WTC11 (cell line): ENCODE data around the gene FSTL4. TPM values are rescaled to one million over a fixed set of nuclear protein-coding genes. Genes with fewer than 3 reads are reported as not detected.

Experiments
- ATAC-seq: fragments of 200-7000 bp; cut with Tn5 transposase; 2 replicates; pipeline ENCODE4 v1.10.0; 2021; ENCODE audit warnings: mild to moderate bottlenecking, moderate library complexity
- CTCF ChIA-PET: fragments of 300-600 bp; sonication (Branson Sonifier 250); formaldehyde crosslinking; loops from one replicate; lab custom pipeline; 2021; ENCODE audit warnings: antibody characterized with exemption; lab: Charles Lee
- POLR2A ChIA-PET: fragments of 350-600 bp; sonication (Branson Sonifier 250); formaldehyde crosslinking; loops from one replicate; lab custom pipeline; 2021; ENCODE audit warnings: antibody characterized with exemption; lab: Charles Lee
- DNase-seq: peaks from one replicate; pipeline ENCODE4 v3.0.0; 2021; ENCODE audit warnings: low spot score
- H3K27ac Mint-ChIP-seq: 2 replicates; pipeline ENCODE4 v1.8.0; 2021; ENCODE audit warnings: mixed read lengths
- H3K27me3 Mint-ChIP-seq: 2 replicates; pipeline ENCODE4 v1.8.0; 2021; ENCODE audit warnings: low read depth, mild to moderate bottlenecking, moderate library complexity, mixed read lengths
- H3K36me3 Mint-ChIP-seq: 2 replicates; pipeline ENCODE4 v1.8.0; 2021; ENCODE audit warnings: mixed read lengths
- H3K4me1 Mint-ChIP-seq: 2 replicates; pipeline ENCODE4 v1.8.0; 2022; ENCODE audit warnings: mixed read lengths
- H3K4me3 Mint-ChIP-seq: 2 replicates; pipeline ENCODE4 v1.8.0; 2021; ENCODE audit warnings: mild to moderate bottlenecking, moderate library complexity, mixed read lengths
- H3K9me3 Mint-ChIP-seq: 2 replicates; pipeline ENCODE4 v1.8.0; 2021; ENCODE audit warnings: mixed read lengths
- ATF3 ChIP-seq: sonication (generic); formaldehyde crosslinking; conservative IDR thresholded peaks from 2 replicates; pipeline ENCODE4 v1.8.1; 2022; ENCODE audit warnings: mild to moderate bottlenecking, missing genetic modification reagents
- CREB1 ChIP-seq: sonication (generic); formaldehyde crosslinking; IDR thresholded peaks from 2 replicates; pipeline ENCODE4 v1.8.0; 2023; ENCODE audit warnings: mild to moderate bottlenecking, missing genetic modification reagents
- CREM ChIP-seq: sonication (generic); formaldehyde crosslinking; IDR thresholded peaks from 2 replicates; pipeline ENCODE4 v1.8.1; 2022; ENCODE audit warnings: mild to moderate bottlenecking, missing genetic modification reagents, moderate library complexity
- ELF4 ChIP-seq: sonication (generic); formaldehyde crosslinking; IDR thresholded peaks from 2 replicates; pipeline ENCODE4 v1.8.1; 2022; ENCODE audit warnings: low read depth, mild to moderate bottlenecking, moderate library complexity, missing genetic modification reagents
- FOXK1 ChIP-seq: sonication (generic); formaldehyde crosslinking; IDR thresholded peaks from 2 replicates; pipeline ENCODE4 v1.8.0; 2022; ENCODE audit warnings: mild to moderate bottlenecking, moderate library complexity, missing genetic modification reagents
- FOXP1 ChIP-seq: sonication (generic); formaldehyde crosslinking; IDR thresholded peaks from 2 replicates; pipeline ENCODE4 v1.8.0; 2022; ENCODE audit warnings: missing genetic modification reagents, mild to moderate bottlenecking, moderate library complexity, borderline replicate concordance
- GTF2I ChIP-seq: fragments of 250-450 bp; sonication (Bioruptor Pico); conservative IDR thresholded peaks from 2 replicates; pipeline ENCODE4 v1.4.0; 2021; ENCODE audit warnings: mild to moderate bottlenecking
- NFATC4 ChIP-seq: fragments of 250-450 bp; sonication (Bioruptor Pico); IDR thresholded peaks from 2 replicates; pipeline ENCODE4 v1.9.0; 2021; ENCODE audit warnings: mild to moderate bottlenecking
- NR3C1 ChIP-seq: sonication (generic); formaldehyde crosslinking; conservative IDR thresholded peaks from 2 replicates; pipeline ENCODE4 v1.8.1; 2023; ENCODE audit warnings: low read depth, mild to moderate bottlenecking, missing genetic modification reagents
- STAT6 ChIP-seq: sonication (generic); formaldehyde crosslinking; conservative IDR thresholded peaks from 2 replicates; pipeline ENCODE4 v1.8.1; 2023; ENCODE audit warnings: mild to moderate bottlenecking, low read depth, missing genetic modification reagents, moderate library complexity
- TEAD1 ChIP-seq: sonication (generic); formaldehyde crosslinking; IDR thresholded peaks from 2 replicates; pipeline ENCODE4 v1.8.0; 2022; ENCODE audit warnings: mild to moderate bottlenecking, missing genetic modification reagents
- TP53 ChIP-seq: sonication (generic); formaldehyde crosslinking; IDR thresholded peaks from 2 replicates; pipeline ENCODE4 v1.8.1; 2023; ENCODE audit warnings: mild to moderate bottlenecking, missing genetic modification reagents
- USF2 ChIP-seq: sonication (generic); formaldehyde crosslinking; IDR thresholded peaks from 2 replicates; pipeline ENCODE4 v1.8.1; 2023; ENCODE audit warnings: mild to moderate bottlenecking, missing genetic modification reagents, moderate library complexity
- ZNF232 ChIP-seq: sonication (generic); formaldehyde crosslinking; IDR thresholded peaks from 2 replicates; pipeline ENCODE4 v1.8.0; 2022; ENCODE audit warnings: mild to moderate bottlenecking, missing genetic modification reagents
- ZNF396 ChIP-seq: fragments of 250-450 bp; sonication (Bioruptor Pico); IDR thresholded peaks from 2 replicates; pipeline ENCODE4 v1.8.0; 2021; ENCODE audit warnings: mild to moderate bottlenecking, moderate library complexity, borderline replicate concordance
- ZNF512 ChIP-seq: sonication (generic); formaldehyde crosslinking; IDR thresholded peaks from 2 replicates; pipeline ENCODE4 v1.8.1; 2022; ENCODE audit warnings: missing genetic modification reagents, borderline replicate concordance
- total RNA-seq: library from RNA; stranded (reverse); gene quantifications from 3 replicates; pipeline ENCODE4 v1.2.3, GENCODE V29; 2021
- TF ChIP-seq, protein P1 (sequence below): fragments of 250-450 bp; sonication (Bioruptor Pico); IDR thresholded peaks from 2 replicates; pipeline ENCODE4 v1.8.0; 2021; ENCODE audit warnings: mild to moderate bottlenecking
- TF ChIP-seq, protein P2 (sequence below): fragments of 250-450 bp; sonication (Bioruptor Pico); IDR thresholded peaks from 2 replicates; pipeline ENCODE4 v1.9.0; 2021; ENCODE audit warnings: mild to moderate bottlenecking
- TF ChIP-seq, protein P3 (sequence below): sonication (generic); formaldehyde crosslinking; IDR thresholded peaks from 2 replicates; pipeline ENCODE4 v1.8.0; 2022; ENCODE audit warnings: mild to moderate bottlenecking, missing genetic modification reagents
- TF ChIP-seq, protein P4 (sequence below): sonication (generic); formaldehyde crosslinking; IDR thresholded peaks from 2 replicates; pipeline ENCODE4 v1.8.1; 2023; ENCODE audit warnings: mild to moderate bottlenecking, missing genetic modification reagents, moderate library complexity

The FSTL4 gene
- total RNA-seq, 1 experiment from 2014 or later: 6.1 TPM

GRCh38 chr5:133243196-133243595 lies 369.1 kb downstream of the FSTL4 start (continued):
- TF ChIP-seq ZNF512 (CRISPR knock-in tag): no peak

DNA sequence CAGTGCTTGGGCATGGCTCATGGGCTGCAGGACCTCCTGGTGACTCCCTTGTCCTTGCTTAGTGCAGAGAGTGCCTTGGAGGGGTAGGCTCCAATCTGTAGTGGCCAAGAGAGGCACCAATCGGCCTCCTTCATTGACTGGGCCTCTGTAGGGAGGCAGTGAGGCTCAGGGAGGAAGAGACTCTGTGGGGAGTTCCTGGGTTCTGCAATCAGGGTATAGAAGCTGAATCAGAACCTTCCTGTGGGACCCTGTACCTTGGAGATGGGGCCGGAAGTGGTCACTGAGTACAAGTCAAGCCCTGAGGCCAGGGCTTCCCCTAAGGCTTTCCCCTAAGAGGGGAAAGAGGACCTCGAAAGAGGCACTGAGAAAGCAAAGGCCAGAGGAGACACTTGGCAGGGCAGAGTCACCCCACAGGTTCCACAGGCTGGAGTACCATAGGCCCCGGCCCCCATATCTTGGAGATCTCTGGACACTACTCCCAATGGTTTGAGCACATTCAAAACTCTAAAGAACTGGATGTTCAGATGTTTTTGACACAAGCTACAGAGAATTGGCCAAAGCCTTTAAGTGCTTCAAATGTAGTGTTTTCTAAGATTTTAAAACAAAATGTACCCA lies 370.0 kb downstream of the FSTL4 start:
- Mint-ChIP-seq H3K36me3 (peaks cover 3% of the 10 kb centered on the region; the same call in 1 of the 2 replicates), H3K27me3 (no peaks in the 10 kb centered on the region), H3K4me1 (no peaks in the 10 kb centered on the region), H3K9me3 (peaks cover 15% of the 10 kb centered on the region), H3K27ac (no peak overlapping the region), H3K4me3 (no peak overlapping the region)
- no peak for TF ChIP-seq STAT6 (CRISPR knock-in tag)
- no peak for TF ChIP-seq CREM
- TF ChIP-seq, protein P1, sequence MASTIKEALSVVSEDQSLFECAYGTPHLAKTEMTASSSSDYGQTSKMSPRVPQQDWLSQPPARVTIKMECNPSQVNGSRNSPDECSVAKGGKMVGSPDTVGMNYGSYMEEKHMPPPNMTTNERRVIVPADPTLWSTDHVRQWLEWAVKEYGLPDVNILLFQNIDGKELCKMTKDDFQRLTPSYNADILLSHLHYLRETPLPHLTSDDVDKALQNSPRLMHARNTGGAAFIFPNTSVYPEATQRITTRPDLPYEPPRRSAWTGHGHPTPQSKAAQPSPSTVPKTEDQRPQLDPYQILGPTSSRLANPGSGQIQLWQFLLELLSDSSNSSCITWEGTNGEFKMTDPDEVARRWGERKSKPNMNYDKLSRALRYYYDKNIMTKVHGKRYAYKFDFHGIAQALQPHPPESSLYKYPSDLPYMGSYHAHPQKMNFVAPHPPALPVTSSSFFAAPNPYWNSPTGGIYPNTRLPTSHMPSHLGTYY: no peak
- TF ChIP-seq ZNF512 (CRISPR knock-in tag): no peak
- ChIA-PET POLR2A (no interaction called here), CTCF (no interaction called here)
- DNase-seq: no peak
- no peak for ATAC-seq

GRCh38 chr5:133241179-133242092 lies 370.9 kb downstream of the FSTL4 start:
- H3K27ac Mint-ChIP-seq: no peak overlapping the region
- ATAC-seq (no peak), DNase-seq (no peak)
- POLR2A ChIA-PET: no interaction called here
- H3K9me3 Mint-ChIP-seq: peaks cover 15% of the 10 kb centered on the region
- CTCF ChIA-PET: no interaction called here
- H3K36me3 Mint-ChIP-seq: peaks cover 3% of the 10 kb centered on the region; the same call in 1 of the 2 replicates
- H3K27me3 Mint-ChIP-seq: no peaks in the 10 kb centered on the region
- H3K4me1 Mint-ChIP-seq: 0 out of 2 replicates have a peak, but pooled peaks cover 4% of the 10 kb centered on the region
- no peak overlapping the region for H3K4me3 Mint-ChIP-seq
- TF ChIP-seq TEAD1 (CRISPR knock-in tag): no peak
- TF ChIP-seq, protein P2, sequence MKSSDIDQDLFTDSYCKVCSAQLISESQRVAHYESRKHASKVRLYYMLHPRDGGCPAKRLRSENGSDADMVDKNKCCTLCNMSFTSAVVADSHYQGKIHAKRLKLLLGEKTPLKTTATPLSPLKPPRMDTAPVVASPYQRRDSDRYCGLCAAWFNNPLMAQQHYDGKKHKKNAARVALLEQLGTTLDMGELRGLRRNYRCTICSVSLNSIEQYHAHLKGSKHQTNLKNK: no peak
- no peak for TF ChIP-seq FOXP1 (CRISPR knock-in tag)
- no peak for TF ChIP-seq FOXK1
- no peak for TF ChIP-seq NR3C1 (CRISPR knock-in tag)
- no peak for TF ChIP-seq ELF4 (CRISPR knock-in tag)
- no peak for TF ChIP-seq ZNF396 (CRISPR knock-in tag)
- TF ChIP-seq ZNF232 (CRISPR knock-in tag): no peak
- no peak for TF ChIP-seq CREB1 (CRISPR knock-in tag)
- no peak for TF ChIP-seq USF2
- TF ChIP-seq ATF3 (CRISPR knock-in tag): no peak
- TF ChIP-seq, protein P3, sequence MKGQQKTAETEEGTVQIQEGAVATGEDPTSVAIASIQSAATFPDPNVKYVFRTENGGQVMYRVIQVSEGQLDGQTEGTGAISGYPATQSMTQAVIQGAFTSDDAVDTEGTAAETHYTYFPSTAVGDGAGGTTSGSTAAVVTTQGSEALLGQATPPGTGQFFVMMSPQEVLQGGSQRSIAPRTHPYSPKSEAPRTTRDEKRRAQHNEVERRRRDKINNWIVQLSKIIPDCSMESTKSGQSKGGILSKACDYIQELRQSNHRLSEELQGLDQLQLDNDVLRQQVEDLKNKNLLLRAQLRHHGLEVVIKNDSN (CRISPR knock-in tag): no peak
- TF ChIP-seq, protein P4, sequence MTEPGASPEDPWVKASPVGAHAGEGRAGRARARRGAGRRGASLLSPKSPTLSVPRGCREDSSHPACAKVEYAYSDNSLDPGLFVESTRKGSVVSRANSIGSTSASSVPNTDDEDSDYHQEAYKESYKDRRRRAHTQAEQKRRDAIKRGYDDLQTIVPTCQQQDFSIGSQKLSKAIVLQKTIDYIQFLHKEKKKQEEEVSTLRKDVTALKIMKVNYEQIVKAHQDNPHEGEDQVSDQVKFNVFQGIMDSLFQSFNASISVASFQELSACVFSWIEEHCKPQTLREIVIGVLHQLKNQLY (CRISPR knock-in tag): no peak
- no peak for TF ChIP-seq NFATC4 (CRISPR knock-in tag)
- TF ChIP-seq GTF2I (CRISPR knock-in tag): no peak
- no peak for TF ChIP-seq TP53 (CRISPR knock-in tag)
